NK-92 treated with Interleukin-12 subunit alpha and Interleukin-12 subunit beta, amount 100 ng/mL, for 24 hours (cell line): ENCODE data around the gene SECISBP2L.
"Not testable (repeated sequence)": the region's sequence is repeated elsewhere in the genome, so short reads cannot be mapped to it uniquely, and the experiment has no call there.

Source experiments
- DNase-seq: peaks from one replicate; lab custom pipeline; 2025; lab: John Stamatoyannopoulos, UW

SECISBP2L gene

GRCh38 chr15:49046220-49047102 lies at the start of gene SECISBP2L:
Gene SECISBP2L, minus strand, starts transcription at chr15:49046446. Its CDS starts 147 bp downstream, at chr15:49046299.
- peak; percentile 72 for DNase-seq

- no peak for DNase-seq
Observed at GRCh38 chr15:49094923-49095322, 48.7 kb upstream of the SECISBP2L start.

- DNase-seq = no peak
Observed at GRCh38 chr15:49093252-49094105, 47.2 kb upstream of the SECISBP2L start.

- DNase-seq = no peak
Observed at GRCh38 chr15:49088996-49089395, 42.8 kb upstream of the SECISBP2L start.

GRCh38 chr15:49085696-49086459 lies 39.6 kb upstream of the SECISBP2L start:
- DNase-seq = no peak

GRCh38 chr15:49084285-49084570 lies 38.0 kb upstream of the SECISBP2L start:
- DNase-seq = no peak

GRCh38 chr15:49083401-49084284 lies 37.4 kb upstream of the SECISBP2L start:
- DNase-seq = no peak

- DNase-seq = no peak
Observed at GRCh38 chr15:49082960-49083359, 36.7 kb upstream of the SECISBP2L start.

- no peak for DNase-seq
Observed at GRCh38 chr15:49079340-49080039, 33.2 kb upstream of the SECISBP2L start.

- no peak for DNase-seq
Observed at GRCh38 chr15:49075881-49076280, 29.6 kb upstream of the SECISBP2L start.

GRCh38 chr15:49074589-49075287 lies 28.5 kb upstream of the SECISBP2L start:
- DNase-seq = not testable (repeated sequence)

- no peak for DNase-seq
Observed at GRCh38 chr15:49066372-49066771, 20.1 kb upstream of the SECISBP2L start.

GRCh38 chr15:49064884-49065283 lies 18.6 kb upstream of the SECISBP2L start:
- DNase-seq = no peak

- no peak for DNase-seq
Observed at GRCh38 chr15:49064281-49064653, 18.0 kb upstream of the SECISBP2L start.

GRCh38 chr15:49063402-49064280 lies 17.4 kb upstream of the SECISBP2L start:
- DNase-seq = no peak

GRCh38 chr15:49062900-49063299 lies 16.7 kb upstream of the SECISBP2L start:
- no peak for DNase-seq

GRCh38 chr15:49060710-49061495 lies 14.7 kb upstream of the SECISBP2L start:
- no peak for DNase-seq

GRCh38 chr15:49059491-49059890 lies 13.2 kb upstream of the SECISBP2L start:
- DNase-seq = no peak
